Kidney (tissue), 14 donors: ENCODE measurements around the gene CSNK2A3. TPM values are rescaled to one million over a fixed set of nuclear protein-coding genes. Genes with fewer than 3 reads are reported as not detected.

Experiments used
- DNase-seq, 5 donors: peaks; one replicate each; pipeline ENCODE4 v3.0.0-alpha.2; 2013 to 2020
- FAIRE-seq: peaks from 2 replicates; lab custom pipeline; 2012; peaks lifted over from hg19 to GRCh38; lab: Jason Lieb, UNC
- H3K27ac ChIP-seq, 2 donors: one replicate each; pipeline ENCODE4 v1.7.0; 2013; ENCODE audit warnings: low read depth in 2 of 2, low read length in 2 of 2, inconsistent platforms in 1 of 2
- H3K27me3 ChIP-seq: one replicate; pipeline ENCODE4 v1.7.1; 2013; ENCODE audit warnings: low read length, inconsistent platforms; ENCODE audit not compliant: control insufficient read depth, insufficient read depth
- H3K36me3 ChIP-seq, 3 donors: one replicate each; pipeline versions ENCODE4 v1.7.0 to v1.7.1; 2013; ENCODE audit warnings: low read length in 3 of 3, control low read depth in 1 of 3, inconsistent platforms in 1 of 3; ENCODE audit not compliant: insufficient read depth in 3 of 3, control insufficient read depth in 2 of 3
- H3K4me1 ChIP-seq, 3 donors: one replicate each; pipeline versions ENCODE4 v1.7.0 to v1.7.1; 2013; ENCODE audit warnings: low read length in 3 of 3, inconsistent platforms in 1 of 3, low read depth in 1 of 3; ENCODE audit not compliant: control insufficient read depth in 2 of 3, insufficient read depth in 2 of 3
- H3K4me3 ChIP-seq, 3 donors: one replicate each; pipeline versions ENCODE4 v1.7.0 to v1.8.1; 2013; ENCODE audit warnings: low read length in 3 of 3, control low read depth in 1 of 3, inconsistent platforms in 1 of 3
- H3K9ac ChIP-seq, 3 donors: one replicate each; pipeline versions ENCODE4 v1.7.0 to v1.7.1; 2013; ENCODE audit warnings: low read length in 3 of 3, control low read depth in 1 of 3, inconsistent platforms in 1 of 3
- H3K9me3 ChIP-seq, 3 donors: one replicate each; pipeline versions ENCODE4 v1.7.0 to v1.7.1; 2013; ENCODE audit warnings: low read length in 3 of 3, control low read depth in 1 of 3, inconsistent platforms in 1 of 3; ENCODE audit not compliant: control insufficient read depth in 2 of 3, insufficient read depth in 1 of 3
- CTCF ChIP-seq: IDR thresholded peaks from 3 replicates; pipeline ENCODE4 v1.5.1; 2012; ENCODE audit warnings: mild to moderate bottlenecking, moderate library complexity, borderline replicate concordance; ENCODE audit not compliant: insufficient read depth; ENCODE audit errors: extremely low read depth
- intact Hi-C: fragments of 100-400 bp; cut with DNase I; formaldehyde crosslinking; loops from one replicate; pipeline ENCODE4 v1.11.1; 2022
- polyA plus RNA-seq: library from polyadenylated mRNA; stranded (reverse); fragments of 350-450 nt; fragmentation: Illumina TruSeq; extraction: RNeasy Lipid Tissue Mini Kit (QIAGEN cat#74804); gene quantifications from one replicate; pipeline ENCODE4 v1.2.3, GENCODE V29; 2014; ENCODE audit warnings: low read depth, low replicate concordance; ENCODE audit not compliant: insufficient read depth
- total RNA-seq: library from RNA; stranded (reverse); fragmentation: NEBNext Ultra II Directional; extraction: Animal tissue kit (Norgen Biotek cat#: 25700); gene quantifications from one replicate; pipeline ENCODE4 v1.2.1, GENCODE V29; 2021
- donor health status: control.
- donor health status: control.
- donor health status: control.
- donor health status: control.
- donor health status: control.
- donor health status: DM: yes; HTN: yes; CAD: no.
- donor health status: Normal renal cell carcinoma (clear cell type).

CSNK2A3 gene
- total and polyA plus RNA-seq, 2 donors from 2014 or later, result 3.8 TPM; not detected in 1

- Histone ChIP-seq H3K4me1 (no peaks in the 10 kb centered on the region), H3K9me3 (no peaks in the 10 kb centered on the region), H3K4me3 (no peak overlapping the region), H3K36me3 (no peaks in the 10 kb centered on the region), H3K9ac (no peak overlapping the region), H3K27me3 (no peaks in the 10 kb centered on the region), H3K27ac (no peak overlapping the region)
- no peak for TF ChIP-seq CTCF
- intact Hi-C loops, result no loop called here
- DNase-seq (no peak), FAIRE-seq (no peak)
Observed at GRCh38 chr11:11381471-11382105, 28.5 kb upstream of the CSNK2A3 start.

- Histone ChIP-seq H3K4me3 (no peak overlapping the region), H3K4me1 (no peaks in the 10 kb centered on the region), H3K27me3 (no peaks in the 10 kb centered on the region), H3K9me3 (no peaks in the 10 kb centered on the region), H3K27ac (no peak overlapping the region), H3K9ac (no peak overlapping the region), H3K36me3 (peaks cover 0 to 2% (median 0%) of the 10 kb centered on the region in 3 donors)
- intact Hi-C loops, result no loop called here
- DNase-seq (no peak), FAIRE-seq (no peak)
- TF ChIP-seq CTCF, result no peak
Observed at GRCh38 chr11:11380883-11381282, 27.8 kb upstream of the CSNK2A3 start.

GRCh38 chr11:11380340-11380739, 27.3 kb upstream of the CSNK2A3 start:
- DNase-seq (no peak), FAIRE-seq (no peak)
- no peaks in the 10 kb centered on the region for H3K4me1 ChIP-seq
- no peak overlapping the region for H3K9ac ChIP-seq
- intact Hi-C loops, result no loop called here
- H3K36me3 ChIP-seq, result peaks cover 0 to 2% (median 0%) of the 10 kb centered on the region in 3 donors
- H3K9me3 ChIP-seq, result no peaks in the 10 kb centered on the region
- TF ChIP-seq CTCF, result no peak
- H3K27me3 ChIP-seq, result no peaks in the 10 kb centered on the region
- H3K4me3 ChIP-seq, result no peak overlapping the region
- H3K27ac ChIP-seq, result no peak overlapping the region

- H3K27ac ChIP-seq, result no peak overlapping the region
Observed at GRCh38 chr11:11379661-11380060, 26.6 kb upstream of the CSNK2A3 start.

More at GRCh38 chr11:11379661-11380060, 26.6 kb upstream of the CSNK2A3 start:
- Histone ChIP-seq H3K9ac (no peak overlapping the region), H3K4me1 (no peaks in the 10 kb centered on the region), H3K4me3 (no peak overlapping the region), H3K9me3 (no peaks in the 10 kb centered on the region), H3K27me3 (no peaks in the 10 kb centered on the region), H3K36me3 (peaks cover 0 to 2% (median 0%) of the 10 kb centered on the region in 3 donors)
- no peak for TF ChIP-seq CTCF
- FAIRE-seq, result no peak
- DNase-seq, result no peak
- intact Hi-C loops, result no loop called here
